ENCODE results near the gene PTPRE.

GRCh38 chr10:127920306-127921074 lies 13.6 kb downstream of the PTPRE start:
- TF ChIP-seq, protein P1, sequence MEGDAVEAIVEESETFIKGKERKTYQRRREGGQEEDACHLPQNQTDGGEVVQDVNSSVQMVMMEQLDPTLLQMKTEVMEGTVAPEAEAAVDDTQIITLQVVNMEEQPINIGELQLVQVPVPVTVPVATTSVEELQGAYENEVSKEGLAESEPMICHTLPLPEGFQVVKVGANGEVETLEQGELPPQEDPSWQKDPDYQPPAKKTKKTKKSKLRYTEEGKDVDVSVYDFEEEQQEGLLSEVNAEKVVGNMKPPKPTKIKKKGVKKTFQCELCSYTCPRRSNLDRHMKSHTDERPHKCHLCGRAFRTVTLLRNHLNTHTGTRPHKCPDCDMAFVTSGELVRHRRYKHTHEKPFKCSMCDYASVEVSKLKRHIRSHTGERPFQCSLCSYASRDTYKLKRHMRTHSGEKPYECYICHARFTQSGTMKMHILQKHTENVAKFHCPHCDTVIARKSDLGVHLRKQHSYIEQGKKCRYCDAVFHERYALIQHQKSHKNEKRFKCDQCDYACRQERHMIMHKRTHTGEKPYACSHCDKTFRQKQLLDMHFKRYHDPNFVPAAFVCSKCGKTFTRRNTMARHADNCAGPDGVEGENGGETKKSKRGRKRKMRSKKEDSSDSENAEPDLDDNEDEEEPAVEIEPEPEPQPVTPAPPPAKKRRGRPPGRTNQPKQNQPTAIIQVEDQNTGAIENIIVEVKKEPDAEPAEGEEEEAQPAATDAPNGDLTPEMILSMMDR (IDR thresholded peaks at IDR 0.05): no peak
- TF ChIP-seq POLR2A (IDR thresholded peaks at IDR 0.05): no peak

Data from right lobe of liver (tissue), 4 donors.